ENCODE data around the gene CTU2.

GRCh38 chr16:88723911-88724310 lies 17.6 kb downstream of the CTU2 start:
- TF ChIP-seq ZNF8 (CRISPR knock-in tag; IDR thresholded peaks at IDR 0.05) = no peak
- no peak for TF ChIP-seq ZFP3 (CRISPR knock-in tag; IDR thresholded peaks at IDR 0.05)
- TF ChIP-seq, protein P1, sequence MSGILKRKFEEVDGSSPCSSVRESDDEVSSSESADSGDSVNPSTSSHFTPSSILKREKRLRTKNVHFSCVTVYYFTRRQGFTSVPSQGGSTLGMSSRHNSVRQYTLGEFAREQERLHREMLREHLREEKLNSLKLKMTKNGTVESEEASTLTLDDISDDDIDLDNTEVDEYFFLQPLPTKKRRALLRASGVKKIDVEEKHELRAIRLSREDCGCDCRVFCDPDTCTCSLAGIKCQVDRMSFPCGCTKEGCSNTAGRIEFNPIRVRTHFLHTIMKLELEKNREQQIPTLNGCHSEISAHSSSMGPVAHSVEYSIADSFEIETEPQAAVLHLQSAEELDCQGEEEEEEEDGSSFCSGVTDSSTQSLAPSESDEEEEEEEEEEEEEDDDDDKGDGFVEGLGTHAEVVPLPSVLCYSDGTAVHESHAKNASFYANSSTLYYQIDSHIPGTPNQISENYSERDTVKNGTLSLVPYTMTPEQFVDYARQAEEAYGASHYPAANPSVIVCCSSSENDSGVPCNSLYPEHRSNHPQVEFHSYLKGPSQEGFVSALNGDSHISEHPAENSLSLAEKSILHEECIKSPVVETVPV (CRISPR knock-in tag; IDR thresholded peaks at IDR 0.05) = no peak
- TF ChIP-seq ZFP30 (CRISPR knock-in tag; IDR thresholded peaks at IDR 0.05) = no peak
- no peak for TF ChIP-seq TCF4 (CRISPR knock-in tag; IDR thresholded peaks at IDR 0.05; ENCODE audit: borderline replicate concordance)
- no peak for TF ChIP-seq OSR1 (CRISPR knock-in tag; IDR thresholded peaks at IDR 0.05)
- TF ChIP-seq, protein P2, sequence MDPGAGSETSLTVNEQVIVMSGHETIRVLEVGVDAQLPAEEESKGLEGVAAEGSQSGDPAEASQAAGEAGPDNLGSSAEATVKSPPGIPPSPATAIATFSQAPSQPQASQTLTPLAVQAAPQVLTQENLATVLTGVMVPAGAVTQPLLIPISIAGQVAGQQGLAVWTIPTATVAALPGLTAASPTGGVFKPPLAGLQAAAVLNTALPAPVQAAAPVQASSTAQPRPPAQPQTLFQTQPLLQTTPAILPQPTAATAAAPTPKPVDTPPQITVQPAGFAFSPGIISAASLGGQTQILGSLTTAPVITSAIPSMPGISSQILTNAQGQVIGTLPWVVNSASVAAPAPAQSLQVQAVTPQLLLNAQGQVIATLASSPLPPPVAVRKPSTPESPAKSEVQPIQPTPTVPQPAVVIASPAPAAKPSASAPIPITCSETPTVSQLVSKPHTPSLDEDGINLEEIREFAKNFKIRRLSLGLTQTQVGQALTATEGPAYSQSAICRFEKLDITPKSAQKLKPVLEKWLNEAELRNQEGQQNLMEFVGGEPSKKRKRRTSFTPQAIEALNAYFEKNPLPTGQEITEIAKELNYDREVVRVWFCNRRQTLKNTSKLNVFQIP (CRISPR knock-in tag; IDR thresholded peaks at IDR 0.05; ENCODE audit: borderline replicate concordance, low read depth) = no peak
- TF ChIP-seq CSDC2 (CRISPR knock-in tag; IDR thresholded peaks at IDR 0.05) = no peak
- TF ChIP-seq RARB (CRISPR knock-in tag; IDR thresholded peaks at IDR 0.05) = no peak
- TF ChIP-seq, protein P3, sequence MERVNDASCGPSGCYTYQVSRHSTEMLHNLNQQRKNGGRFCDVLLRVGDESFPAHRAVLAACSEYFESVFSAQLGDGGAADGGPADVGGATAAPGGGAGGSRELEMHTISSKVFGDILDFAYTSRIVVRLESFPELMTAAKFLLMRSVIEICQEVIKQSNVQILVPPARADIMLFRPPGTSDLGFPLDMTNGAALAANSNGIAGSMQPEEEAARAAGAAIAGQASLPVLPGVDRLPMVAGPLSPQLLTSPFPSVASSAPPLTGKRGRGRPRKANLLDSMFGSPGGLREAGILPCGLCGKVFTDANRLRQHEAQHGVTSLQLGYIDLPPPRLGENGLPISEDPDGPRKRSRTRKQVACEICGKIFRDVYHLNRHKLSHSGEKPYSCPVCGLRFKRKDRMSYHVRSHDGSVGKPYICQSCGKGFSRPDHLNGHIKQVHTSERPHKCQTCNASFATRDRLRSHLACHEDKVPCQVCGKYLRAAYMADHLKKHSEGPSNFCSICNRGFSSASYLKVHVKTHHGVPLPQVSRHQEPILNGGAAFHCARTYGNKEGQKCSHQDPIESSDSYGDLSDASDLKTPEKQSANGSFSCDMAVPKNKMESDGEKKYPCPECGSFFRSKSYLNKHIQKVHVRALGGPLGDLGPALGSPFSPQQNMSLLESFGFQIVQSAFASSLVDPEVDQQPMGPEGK (CRISPR knock-in tag; IDR thresholded peaks at IDR 0.05; ENCODE audit: borderline replicate concordance) = no peak
- no peak for TF ChIP-seq CREB5 (CRISPR knock-in tag; IDR thresholded peaks at IDR 0.05; ENCODE audit: low read depth)
